Upper lobe of right lung (tissue), 1 donor: ENCODE data around the gene HNRNPUL2. TPM values are rescaled to one million over a fixed set of nuclear protein-coding genes. Genes with fewer than 3 reads are reported as not detected.

Source experiments
- ATAC-seq: fragments of 200-7000 bp; cut with Tn5 transposase; one replicate; pipeline ENCODE4 v1.9.1; 2020; ENCODE audit warnings: mild to moderate bottlenecking, moderate library complexity
- DNase-seq: peaks from one replicate; pipeline ENCODE4 v3.0.0-alpha.2; 2020
- H3K27ac ChIP-seq: fragments of 200-600 bp; one replicate; pipeline ENCODE4 v1.8.0; 2022
- H3K27me3 ChIP-seq: fragments of 200-600 bp; one replicate; pipeline ENCODE4 v1.8.0; 2022; ENCODE audit warnings: mild to moderate bottlenecking
- H3K36me3 ChIP-seq: fragments of 200-600 bp; one replicate; pipeline ENCODE4 v1.8.0; 2022
- H3K4me1 ChIP-seq: fragments of 200-600 bp; one replicate; pipeline ENCODE4 v1.8.0; 2022
- H3K4me3 ChIP-seq: fragments of 200-600 bp; one replicate; pipeline ENCODE4 v1.8.0; 2022; ENCODE audit warnings: mild to moderate bottlenecking
- H3K9me3 ChIP-seq: fragments of 200-600 bp; one replicate; pipeline ENCODE4 v1.8.0; 2022
- intact Hi-C: fragments of 100-400 bp; cut with DNase I; formaldehyde crosslinking; loops from one replicate; pipeline ENCODE4 v1.11.0; 2022
- total RNA-seq: library from RNA; stranded (reverse); fragmentation: NEBNext Ultra II Directional; extraction: Animal tissue kit (Norgen Biotek cat#: 25700); gene quantifications from one replicate; pipeline ENCODE4 v1.2.1, GENCODE V29; 2021
- TF ChIP-seq, protein P1 (sequence below): fragments of 200-600 bp; IDR thresholded peaks from one replicate; pipeline ENCODE4 v1.8.0; 2022; ENCODE audit warnings: antibody characterized with exemption
- donor health status: DM: no; HTN: yes; CAD: no; lungs with severe emphysema.

Gene HNRNPUL2
- total RNA-seq, 1 donor from 2014 or later: 43.1 TPM

DNA sequence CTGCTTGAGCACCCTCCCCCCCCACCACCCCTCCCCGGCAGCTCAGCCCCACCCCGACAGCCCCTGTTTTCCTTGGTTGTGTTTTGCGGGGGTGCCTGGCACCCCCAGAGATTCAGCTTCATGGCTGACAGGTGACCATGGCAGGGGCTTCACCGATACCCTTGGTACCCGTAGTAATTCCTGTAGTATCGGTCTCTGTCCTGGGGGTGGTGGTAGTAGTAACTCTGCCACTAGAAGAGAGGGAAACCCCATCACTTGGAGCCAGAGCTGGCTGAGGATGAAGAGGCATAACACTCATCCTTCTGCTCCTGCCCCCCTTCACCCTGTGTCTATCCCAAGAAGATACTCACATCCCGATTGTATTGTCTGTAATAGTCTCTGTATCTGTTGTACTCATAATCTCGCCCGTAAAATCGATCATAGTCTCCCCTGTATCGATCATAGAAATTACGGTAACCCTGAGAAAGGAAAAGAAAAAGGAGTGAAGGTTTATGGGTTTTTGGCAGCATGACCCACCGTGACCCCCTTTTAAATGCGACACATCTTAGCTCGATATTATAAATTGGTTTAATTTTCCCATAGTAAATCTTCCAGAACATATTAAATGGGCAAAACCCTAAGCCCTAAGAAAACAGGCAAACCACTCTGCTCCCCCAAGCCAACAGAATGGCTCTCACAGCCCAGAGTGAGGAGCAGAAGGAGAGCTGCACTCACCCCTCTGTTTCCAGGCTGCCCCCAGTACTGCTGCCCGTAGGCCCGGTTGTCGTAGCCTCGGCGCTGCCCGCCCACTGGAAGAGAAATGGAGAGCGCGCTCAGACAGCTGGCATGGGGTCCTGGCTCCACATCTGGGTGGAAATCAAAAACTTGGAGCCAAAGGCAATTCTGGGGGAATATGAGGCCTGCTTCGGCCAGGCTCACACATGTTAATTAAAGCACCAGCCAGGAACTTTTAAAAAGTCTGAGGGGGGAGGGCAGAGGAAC is 11.8 kb downstream of the HNRNPUL2 start:
- Histone ChIP-seq H3K36me3 (peaks cover 98% of the 10 kb centered on the region), H3K27ac (no peak overlapping the region), H3K4me1 (peaks cover 3% of the 10 kb centered on the region), H3K9me3 (no peaks in the 10 kb centered on the region), H3K4me3 (no peak overlapping the region), H3K27me3 (no peaks in the 10 kb centered on the region)
- no peak for DNase-seq
- no peak for ATAC-seq
- TF ChIP-seq, protein P1, sequence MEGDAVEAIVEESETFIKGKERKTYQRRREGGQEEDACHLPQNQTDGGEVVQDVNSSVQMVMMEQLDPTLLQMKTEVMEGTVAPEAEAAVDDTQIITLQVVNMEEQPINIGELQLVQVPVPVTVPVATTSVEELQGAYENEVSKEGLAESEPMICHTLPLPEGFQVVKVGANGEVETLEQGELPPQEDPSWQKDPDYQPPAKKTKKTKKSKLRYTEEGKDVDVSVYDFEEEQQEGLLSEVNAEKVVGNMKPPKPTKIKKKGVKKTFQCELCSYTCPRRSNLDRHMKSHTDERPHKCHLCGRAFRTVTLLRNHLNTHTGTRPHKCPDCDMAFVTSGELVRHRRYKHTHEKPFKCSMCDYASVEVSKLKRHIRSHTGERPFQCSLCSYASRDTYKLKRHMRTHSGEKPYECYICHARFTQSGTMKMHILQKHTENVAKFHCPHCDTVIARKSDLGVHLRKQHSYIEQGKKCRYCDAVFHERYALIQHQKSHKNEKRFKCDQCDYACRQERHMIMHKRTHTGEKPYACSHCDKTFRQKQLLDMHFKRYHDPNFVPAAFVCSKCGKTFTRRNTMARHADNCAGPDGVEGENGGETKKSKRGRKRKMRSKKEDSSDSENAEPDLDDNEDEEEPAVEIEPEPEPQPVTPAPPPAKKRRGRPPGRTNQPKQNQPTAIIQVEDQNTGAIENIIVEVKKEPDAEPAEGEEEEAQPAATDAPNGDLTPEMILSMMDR: no peak
- intact Hi-C loops: no loop called here

- ATAC-seq: peak; percentile 56
- TF ChIP-seq, protein P1: no peak
- Histone ChIP-seq H3K27me3 (no peaks in the 10 kb centered on the region), H3K4me3 (no peak overlapping the region), H3K9me3 (no peaks in the 10 kb centered on the region), H3K4me1 (peaks cover 16% of the 10 kb centered on the region), H3K36me3 (peaks cover 78% of the 10 kb centered on the region), H3K27ac (peak overlapping the region; percentile 32)
- no peak for DNase-seq
- intact Hi-C loops: no loop called here
Observed at GRCh38 chr11:62713343-62713742, 13.9 kb downstream of the HNRNPUL2 start.

DNA sequence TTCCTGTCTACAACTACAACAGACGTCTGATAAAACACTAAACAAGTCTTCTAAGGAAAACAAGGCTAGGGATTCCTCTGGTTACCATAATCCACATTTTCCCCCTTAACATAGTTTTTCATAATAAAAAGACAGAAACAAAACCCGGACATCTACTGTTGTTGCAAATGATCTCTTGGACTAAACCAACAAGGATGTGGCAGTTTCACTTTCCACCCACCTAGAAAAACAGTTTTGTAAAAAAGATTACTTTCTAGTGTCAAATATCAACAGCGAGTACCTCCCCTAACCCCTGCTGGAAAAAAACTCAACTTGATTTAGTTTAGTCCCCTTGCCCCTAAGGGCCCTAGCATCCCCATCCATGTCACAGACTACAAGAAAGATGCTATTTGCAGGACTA is 14.4 kb downstream of the HNRNPUL2 start:
- TF ChIP-seq, protein P1: no peak
- peaks cover 19% of the 10 kb centered on the region for H3K4me1 ChIP-seq
- DNase-seq: no peak
- intact Hi-C loops: no loop called here
- no peak overlapping the region for H3K4me3 ChIP-seq
- ATAC-seq: no peak
- peaks cover 74% of the 10 kb centered on the region for H3K36me3 ChIP-seq
- no peaks in the 10 kb centered on the region for H3K27me3 ChIP-seq
- H3K27ac ChIP-seq: peak overlapping the region; percentile 5
- no peaks in the 10 kb centered on the region for H3K9me3 ChIP-seq

DNA sequence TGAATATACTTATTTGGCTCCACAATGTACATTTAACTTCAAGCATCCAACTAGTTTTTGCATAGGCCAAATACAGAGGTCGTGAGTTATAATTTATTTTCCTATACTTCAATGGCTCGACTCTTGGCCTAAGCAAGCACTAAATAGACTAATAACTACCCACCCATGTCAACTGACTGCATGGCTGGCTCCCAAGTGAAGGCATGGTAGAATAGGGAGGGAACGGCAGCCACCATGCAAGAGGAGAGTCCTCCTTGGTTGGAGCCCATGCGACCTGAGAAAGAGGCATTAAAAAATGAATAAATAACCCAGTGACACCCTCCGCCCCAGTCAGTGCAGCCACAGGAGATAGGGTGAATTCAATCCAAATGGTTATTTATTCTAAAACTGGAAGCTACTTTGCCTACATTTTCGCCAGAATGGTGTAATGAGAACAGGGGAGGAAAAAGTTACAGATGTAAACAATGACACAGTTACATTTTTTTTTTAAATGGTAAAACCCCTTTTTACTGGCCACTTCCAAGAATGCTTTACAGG is 14.9 kb downstream of the HNRNPUL2 start:
- Histone ChIP-seq H3K27ac (no peak overlapping the region), H3K36me3 (peaks cover 68% of the 10 kb centered on the region)
- no peak for ATAC-seq

DNA sequence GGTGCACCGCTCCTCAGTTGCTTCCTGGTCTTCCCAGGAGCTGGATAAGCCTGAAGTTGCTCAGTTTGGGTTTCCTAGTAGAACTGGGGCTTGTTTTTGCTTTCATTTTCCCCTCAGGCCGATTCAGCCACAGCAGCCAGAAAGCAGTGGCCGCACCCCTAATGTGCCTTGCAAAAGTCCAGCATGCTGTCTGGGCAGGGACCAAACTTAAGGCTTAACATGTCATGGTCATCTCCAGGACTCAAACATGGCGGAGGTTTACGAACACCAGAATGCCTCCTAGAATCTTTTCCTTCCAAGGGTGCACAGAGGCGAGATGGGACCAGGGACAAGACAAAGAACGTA is 17.3 kb downstream of the HNRNPUL2 start:
- peak overlapping the region; percentile 73 for H3K4me3 ChIP-seq
- H3K9me3 ChIP-seq: no peaks in the 10 kb centered on the region
- H3K36me3 ChIP-seq: peaks cover 45% of the 10 kb centered on the region
- DNase-seq (peak; percentile 60), ATAC-seq (no peak)
- intact Hi-C loops: no loop called here
- H3K27me3 ChIP-seq: no peaks in the 10 kb centered on the region
- TF ChIP-seq, protein P1: no peak
- peaks cover 39% of the 10 kb centered on the region for H3K4me1 ChIP-seq
- H3K27ac ChIP-seq: peak overlapping the region; percentile 99

More for the DNA sequence above, 14.9 kb downstream of the HNRNPUL2 start:
- no peaks in the 10 kb centered on the region for H3K9me3 ChIP-seq
- intact Hi-C loops: no loop called here
- no peak overlapping the region for H3K4me3 ChIP-seq
- no peak for DNase-seq
- no peaks in the 10 kb centered on the region for H3K27me3 ChIP-seq
- TF ChIP-seq, protein P1: no peak
- H3K4me1 ChIP-seq: peaks cover 21% of the 10 kb centered on the region
